Chondrocyte (in vitro differentiated cells): Measurements from ENCODE around the gene RALGAPB. TPM values are rescaled to one million over a fixed set of nuclear protein-coding genes. Genes with fewer than 3 reads are reported as not detected.

Source experiments
- DNase-seq: peaks from one replicate; pipeline ENCODE4 v3.0.0; 2021; ENCODE audit warnings: mixed read lengths, low spot score
- H3K27ac Mint-ChIP-seq: one replicate; pipeline ENCODE4 v1.8.0; 2021; ENCODE audit warnings: mild to moderate bottlenecking, moderate library complexity, mixed read lengths; ENCODE audit not compliant: unreplicated experiment
- H3K27me3 Mint-ChIP-seq: 2 replicates; pipeline ENCODE4 v1.8.0; 2021; ENCODE audit warnings: low read depth, mixed read lengths
- H3K36me3 Mint-ChIP-seq: 2 replicates; pipeline ENCODE4 v1.8.0; 2021; ENCODE audit warnings: low read depth, mixed read lengths
- H3K4me1 Mint-ChIP-seq: 2 replicates; pipeline ENCODE4 v1.8.0; 2021; ENCODE audit warnings: low read depth, mild to moderate bottlenecking, mixed read lengths
- H3K4me3 Mint-ChIP-seq: one replicate; pipeline ENCODE4 v1.8.0; 2021; ENCODE audit warnings: mild to moderate bottlenecking, moderate library complexity, mixed read lengths; ENCODE audit not compliant: unreplicated experiment
- H3K9me3 Mint-ChIP-seq: 2 replicates; pipeline ENCODE4 v1.8.0; 2021; ENCODE audit warnings: low read depth, mixed read lengths
- CTCF ChIP-seq: fragments of 200-600 bp; sonication (generic); IDR thresholded peaks from 2 replicates; pipeline ENCODE4 v1.5.0; 2021; ENCODE audit warnings: antibody characterized with exemption, mild to moderate bottlenecking, moderate library complexity
- total RNA-seq: library from RNA; stranded (reverse); gene quantifications from 3 replicates; pipeline ENCODE4 v1.2.1, GENCODE V29; 2021

Gene RALGAPB
- total RNA-seq, 1 donor from 2014 or later: 32.6 TPM

- Mint-ChIP-seq H3K27ac (no peak overlapping the region), H3K4me3 (no peak overlapping the region), H3K4me1 (peaks cover 9% of the 10 kb centered on the region), H3K9me3 (no peaks in the 10 kb centered on the region), H3K36me3 (no peaks in the 10 kb centered on the region), H3K27me3 (no peaks in the 10 kb centered on the region)
- no peak for DNase-seq
- no peak for TF ChIP-seq CTCF
Measured at GRCh38 chr20:38441916-38442315, 30.7 kb upstream of the RALGAPB start.

- H3K4me3 Mint-ChIP-seq: no peak overlapping the region
- H3K27ac Mint-ChIP-seq: no peak overlapping the region
- peaks cover 23% of the 10 kb centered on the region for H3K4me1 Mint-ChIP-seq
- H3K27me3 Mint-ChIP-seq: no peaks in the 10 kb centered on the region
- no peaks in the 10 kb centered on the region for H3K9me3 Mint-ChIP-seq
- H3K36me3 Mint-ChIP-seq: peaks cover 10% of the 10 kb centered on the region
- DNase-seq: no peak
- TF ChIP-seq CTCF: no peak
Measured at GRCh38 chr20:38445381-38445796, 27.3 kb upstream of the RALGAPB start.

GRCh38 chr20:38445901-38446425, 26.7 kb upstream of the RALGAPB start:
- TF ChIP-seq CTCF: no peak
- no peak for DNase-seq
- Mint-ChIP-seq H3K4me1 (peaks cover 23% of the 10 kb centered on the region), H3K36me3 (peaks cover 16% of the 10 kb centered on the region), H3K4me3 (peak overlapping the region; percentile 72), H3K9me3 (no peaks in the 10 kb centered on the region), H3K27me3 (no peaks in the 10 kb centered on the region), H3K27ac (no peak overlapping the region)

GRCh38 chr20:38446441-38447209, 26.0 kb upstream of the RALGAPB start:
- Mint-ChIP-seq H3K27me3 (no peaks in the 10 kb centered on the region), H3K36me3 (peaks cover 19% of the 10 kb centered on the region), H3K4me3 (peak overlapping the region; percentile 72), H3K4me1 (peaks cover 22% of the 10 kb centered on the region), H3K27ac (peak overlapping the region; percentile 66), H3K9me3 (no peaks in the 10 kb centered on the region)
- peak; percentile 99 for TF ChIP-seq CTCF
- peak; percentile 94 for DNase-seq

- Mint-ChIP-seq H3K9me3 (no peaks in the 10 kb centered on the region), H3K4me1 (peaks cover 18% of the 10 kb centered on the region), H3K36me3 (peaks cover 20% of the 10 kb centered on the region), H3K27ac (peak overlapping the region; percentile 57), H3K27me3 (no peaks in the 10 kb centered on the region), H3K4me3 (peak overlapping the region; percentile 72)
- no peak for DNase-seq
- no peak for TF ChIP-seq CTCF
Measured at GRCh38 chr20:38447251-38447661, 25.4 kb upstream of the RALGAPB start.
